ENCODE results near the gene FCGR3B. TPM values are rescaled to one million over a fixed set of nuclear protein-coding genes. Genes with fewer than 3 reads are reported as not detected.
"Not testable (repeated sequence)": the region's sequence is repeated elsewhere in the genome, so short reads cannot be mapped to it uniquely, and the experiment has no call there.

FCGR3B gene
- total RNA-seq, 1 experiment from 2014 or later = not detected

DNA sequence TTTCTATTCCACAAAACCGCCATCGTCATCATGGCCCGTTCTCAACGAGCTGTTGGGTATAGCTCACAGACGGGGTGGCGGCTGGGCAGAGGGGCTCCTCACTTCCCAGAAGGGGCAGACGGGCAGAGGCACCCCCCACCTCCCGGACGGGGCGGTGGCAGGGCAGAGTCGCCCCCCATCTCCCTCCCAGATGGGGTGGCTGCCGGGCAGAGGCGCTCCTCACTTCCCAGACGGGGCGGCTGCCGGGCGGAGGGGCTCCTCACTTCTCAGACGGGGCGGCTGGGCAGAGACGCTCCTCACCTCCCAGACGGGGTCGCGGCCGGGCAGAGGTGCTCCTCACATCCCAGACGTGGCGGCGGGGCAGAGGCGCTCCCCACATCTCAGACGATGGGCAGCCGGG, 14.6 kb downstream of the FCGR3B start:
- H3K36me3 ChIP-seq (ENCODE audit: control insufficient read depth, insufficient read depth, low read length); H3K4me3 ChIP-seq (ENCODE audit: low read depth in 2 of 2, low read length in 2 of 2); in situ Hi-C loops (cut with HindIII; ENCODE audit: low pct_unique_long_range_greater_than_20kb, low sequenced_read_pairs); POLR2A ChIA-PET; CTCF ChIA-PET; DNase-seq (ENCODE audit: low read depth, low spot score); H3K9me3 ChIP-seq (ENCODE audit: control insufficient read depth, insufficient read depth, low read depth, low read length); H3K27ac ChIP-seq (ENCODE audit: low read length); BruUV-seq (replicated peaks); ATAC-seq; H3K27me3 ChIP-seq (ENCODE audit: control insufficient read depth, insufficient read depth, low read length); intact Hi-C loops (cut with micrococcal nuclease; ENCODE audit: unreplicated experiment); H3K4me1 ChIP-seq (ENCODE audit: control insufficient read depth, insufficient read depth, low read length): not testable (repeated sequence)

DNA sequence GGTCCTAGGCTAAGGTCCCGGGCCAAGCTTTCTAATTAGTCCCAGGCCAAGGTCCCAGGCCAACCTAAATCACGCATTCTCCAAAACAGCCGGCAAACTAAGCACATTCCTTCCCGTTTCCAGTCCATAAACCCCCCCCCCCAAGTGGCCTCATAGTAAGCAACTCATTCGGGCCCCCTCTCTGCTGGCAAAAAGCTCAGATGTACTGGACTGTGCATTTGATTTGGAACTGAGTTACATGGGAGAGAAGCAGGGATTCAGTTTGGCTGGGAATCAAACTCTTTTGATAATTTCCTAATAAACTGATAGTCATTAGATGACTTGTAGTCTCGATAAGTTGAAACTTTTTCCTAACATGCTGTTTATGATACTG, 17.8 kb downstream of the FCGR3B start:
- H3K4me3 ChIP-seq (ENCODE audit: low read depth in 2 of 2, low read length in 2 of 2) = peak overlapping the region; percentile 34 to 48
- H3K4me1 ChIP-seq (ENCODE audit: control insufficient read depth, insufficient read depth, low read length); POLR2A ChIA-PET; CTCF ChIA-PET; DNase-seq (ENCODE audit: low read depth, low spot score); H3K27me3 ChIP-seq (ENCODE audit: control insufficient read depth, insufficient read depth, low read length); H3K27ac ChIP-seq (ENCODE audit: low read length); H3K36me3 ChIP-seq (ENCODE audit: control insufficient read depth, insufficient read depth, low read length); BruUV-seq (replicated peaks); ATAC-seq; H3K9me3 ChIP-seq (ENCODE audit: control insufficient read depth, insufficient read depth, low read depth, low read length); in situ Hi-C loops (cut with HindIII; ENCODE audit: low pct_unique_long_range_greater_than_20kb, low sequenced_read_pairs); intact Hi-C loops (cut with micrococcal nuclease; ENCODE audit: unreplicated experiment): not testable (repeated sequence)

DNA sequence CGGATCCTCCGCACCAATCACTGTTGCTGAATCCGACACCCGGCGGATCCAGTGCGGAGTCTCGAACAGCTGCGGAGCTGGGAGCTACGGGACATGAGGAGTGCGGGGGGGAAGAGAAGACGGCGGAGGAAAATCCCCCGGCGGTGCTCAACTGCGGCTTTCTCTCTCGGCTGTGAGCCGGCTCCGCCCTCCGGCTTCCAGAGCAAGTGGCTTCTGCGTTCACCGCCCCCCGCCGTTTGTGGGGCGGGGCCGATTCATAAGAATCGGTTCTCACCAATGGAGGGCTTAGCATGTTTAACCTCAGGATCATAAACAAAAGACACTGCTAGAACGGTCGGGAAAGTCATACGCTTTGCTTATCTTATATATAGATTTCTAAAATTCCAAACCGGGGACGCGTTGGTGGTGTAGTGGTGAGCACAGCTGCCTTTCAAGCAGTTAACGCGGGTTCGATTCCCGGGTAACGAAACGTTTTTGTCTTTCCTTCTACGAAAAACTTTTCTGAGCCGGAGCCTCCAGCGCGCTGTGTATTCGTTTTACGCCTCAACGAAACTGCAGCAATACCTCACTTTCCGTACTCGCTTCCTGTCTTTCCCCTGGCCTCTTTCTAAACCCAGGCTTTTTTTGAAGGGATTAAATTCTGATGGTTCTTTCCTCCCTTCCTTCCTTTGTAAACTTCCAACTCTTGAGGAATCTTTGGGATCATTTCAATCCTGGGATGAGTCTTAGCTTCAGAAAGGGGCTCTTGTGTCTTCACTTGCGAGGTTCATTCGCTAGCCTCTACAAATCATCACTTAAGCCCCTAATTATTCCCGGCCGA, 18.4 kb downstream of the FCGR3B start:
- intact Hi-C loops (cut with micrococcal nuclease; ENCODE audit: unreplicated experiment); H3K9me3 ChIP-seq (ENCODE audit: control insufficient read depth, insufficient read depth, low read depth, low read length); H3K36me3 ChIP-seq (ENCODE audit: control insufficient read depth, insufficient read depth, low read length); BruUV-seq (replicated peaks); H3K27ac ChIP-seq (ENCODE audit: low read length); in situ Hi-C loops (cut with HindIII; ENCODE audit: low pct_unique_long_range_greater_than_20kb, low sequenced_read_pairs); H3K27me3 ChIP-seq (ENCODE audit: control insufficient read depth, insufficient read depth, low read length); POLR2A ChIA-PET; H3K4me1 ChIP-seq (ENCODE audit: control insufficient read depth, insufficient read depth, low read length): not testable (repeated sequence)
- DNase-seq (ENCODE audit: low read depth, low spot score) (peak; percentile 74), ATAC-seq (peak; percentile 88)
- H3K4me3 ChIP-seq (ENCODE audit: low read depth in 2 of 2, low read length in 2 of 2) = peak overlapping the region; percentile 48 to 57
- CTCF ChIA-PET = interaction anchor here (0.6 kb wide), 1 partner anchor 128 kb away, joined by 3 read pairs; no protein-coding TSS in a partner anchor

- H3K36me3 ChIP-seq (ENCODE audit: control insufficient read depth, insufficient read depth, low read length); DNase-seq (ENCODE audit: low read depth, low spot score); H3K27ac ChIP-seq (ENCODE audit: low read length); CTCF ChIA-PET; intact Hi-C loops (cut with micrococcal nuclease; ENCODE audit: unreplicated experiment); H3K4me1 ChIP-seq (ENCODE audit: control insufficient read depth, insufficient read depth, low read length); H3K27me3 ChIP-seq (ENCODE audit: control insufficient read depth, insufficient read depth, low read length); in situ Hi-C loops (cut with HindIII; ENCODE audit: low pct_unique_long_range_greater_than_20kb, low sequenced_read_pairs); BruUV-seq (replicated peaks); H3K9me3 ChIP-seq (ENCODE audit: control insufficient read depth, insufficient read depth, low read depth, low read length): not testable (repeated sequence)
- peak; percentile 51 for ATAC-seq
- POLR2A ChIA-PET = interaction anchor here (0.6 kb wide), 1 partner anchor 107 kb away, joined by 10 read pairs; no protein-coding TSS in a partner anchor
- H3K4me3 ChIP-seq (ENCODE audit: low read depth in 2 of 2, low read length in 2 of 2) = peak overlapping the region; percentile 48 to 57
These were observed 19.1 kb downstream of the FCGR3B start for GRCh38 chr1:161611866-161612321.

DNA sequence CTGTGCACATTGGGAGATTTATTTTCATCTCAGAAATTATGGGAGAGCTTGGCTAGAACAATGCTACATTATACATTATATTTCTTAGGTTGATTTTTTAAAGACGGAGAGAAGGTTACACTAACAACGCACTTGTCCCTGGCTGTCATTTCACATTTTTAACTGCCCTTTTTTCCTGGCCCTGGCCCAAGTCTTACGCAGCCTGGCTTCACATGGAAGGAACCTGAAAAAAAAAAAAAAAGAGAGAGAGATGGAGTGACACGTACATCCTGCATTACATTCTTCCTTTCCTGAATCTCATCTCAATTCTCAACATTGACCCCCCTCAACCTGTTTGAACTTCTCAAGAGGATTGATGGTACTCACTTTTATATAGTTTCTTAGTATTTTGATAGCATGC, 20.8 kb downstream of the FCGR3B start:
- BruUV-seq (replicated peaks); H3K27me3 ChIP-seq (ENCODE audit: control insufficient read depth, insufficient read depth, low read length); POLR2A ChIA-PET; DNase-seq (ENCODE audit: low read depth, low spot score); CTCF ChIA-PET; H3K4me3 ChIP-seq (ENCODE audit: low read depth in 2 of 2, low read length in 2 of 2); H3K9me3 ChIP-seq (ENCODE audit: control insufficient read depth, insufficient read depth, low read depth, low read length); in situ Hi-C loops (cut with HindIII; ENCODE audit: low pct_unique_long_range_greater_than_20kb, low sequenced_read_pairs); H3K36me3 ChIP-seq (ENCODE audit: control insufficient read depth, insufficient read depth, low read length); H3K4me1 ChIP-seq (ENCODE audit: control insufficient read depth, insufficient read depth, low read length); H3K27ac ChIP-seq (ENCODE audit: low read length); intact Hi-C loops (cut with micrococcal nuclease; ENCODE audit: unreplicated experiment); ATAC-seq: not testable (repeated sequence)

DNA sequence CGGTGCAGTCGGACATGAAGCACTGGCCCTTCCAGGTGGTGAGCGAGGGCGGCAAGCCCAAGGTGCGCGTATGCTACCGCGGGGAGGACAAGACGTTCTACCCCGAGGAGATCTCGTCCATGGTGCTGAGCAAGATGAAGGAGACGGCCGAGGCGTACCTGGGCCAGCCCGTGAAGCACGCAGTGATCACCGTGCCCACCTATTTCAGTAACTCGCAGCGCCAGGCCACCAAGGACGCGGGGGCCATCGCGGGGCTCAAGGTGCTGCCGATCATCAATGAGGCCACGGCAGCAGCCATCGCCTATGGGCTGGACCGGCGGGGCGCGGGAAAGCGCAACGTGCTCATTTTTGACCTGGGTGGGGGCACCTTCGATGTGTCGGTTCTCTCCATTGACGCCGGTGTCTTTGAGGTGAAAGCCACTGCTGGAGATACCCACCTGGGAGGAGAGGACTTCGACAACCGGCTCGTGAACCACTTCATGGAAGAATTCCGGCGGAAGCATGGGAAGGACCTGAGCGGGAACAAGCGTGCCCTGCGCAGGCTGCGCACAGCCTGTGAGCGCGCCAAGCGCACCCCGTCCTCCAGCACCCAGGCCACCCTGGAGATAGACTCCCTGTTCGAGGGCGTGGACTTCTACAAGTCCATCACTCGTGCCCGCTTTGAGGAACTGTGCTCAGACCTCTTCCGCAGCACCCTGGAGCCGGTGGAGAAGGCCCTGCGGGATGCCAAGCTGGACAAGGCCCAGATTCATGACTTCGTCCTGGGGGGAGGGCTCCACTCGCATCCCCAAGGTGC, 24.2 kb downstream of the FCGR3B start:
- DNase-seq (ENCODE audit: low read depth, low spot score); in situ Hi-C loops (cut with HindIII; ENCODE audit: low pct_unique_long_range_greater_than_20kb, low sequenced_read_pairs); H3K4me1 ChIP-seq (ENCODE audit: control insufficient read depth, insufficient read depth, low read length); H3K27ac ChIP-seq (ENCODE audit: low read length); CTCF ChIA-PET; intact Hi-C loops (cut with micrococcal nuclease; ENCODE audit: unreplicated experiment); POLR2A ChIA-PET; H3K27me3 ChIP-seq (ENCODE audit: control insufficient read depth, insufficient read depth, low read length); ATAC-seq; BruUV-seq (replicated peaks); H3K4me3 ChIP-seq (ENCODE audit: low read depth in 2 of 2, low read length in 2 of 2); H3K9me3 ChIP-seq (ENCODE audit: control insufficient read depth, insufficient read depth, low read depth, low read length); H3K36me3 ChIP-seq (ENCODE audit: control insufficient read depth, insufficient read depth, low read length): not testable (repeated sequence)

- DNase-seq (ENCODE audit: low read depth, low spot score); in situ Hi-C loops (cut with HindIII; ENCODE audit: low pct_unique_long_range_greater_than_20kb, low sequenced_read_pairs); H3K36me3 ChIP-seq (ENCODE audit: control insufficient read depth, insufficient read depth, low read length); BruUV-seq (replicated peaks); intact Hi-C loops (cut with micrococcal nuclease; ENCODE audit: unreplicated experiment); H3K9me3 ChIP-seq (ENCODE audit: control insufficient read depth, insufficient read depth, low read depth, low read length); H3K27me3 ChIP-seq (ENCODE audit: control insufficient read depth, insufficient read depth, low read length); H3K4me1 ChIP-seq (ENCODE audit: control insufficient read depth, insufficient read depth, low read length); POLR2A ChIA-PET; H3K27ac ChIP-seq (ENCODE audit: low read length); H3K4me3 ChIP-seq (ENCODE audit: low read depth in 2 of 2, low read length in 2 of 2); CTCF ChIA-PET: not testable (repeated sequence)
- ATAC-seq = peak; percentile 94
These were observed 25.0 kb downstream of the FCGR3B start for GRCh38 chr1:161605762-161606540.

All from Panc1 (cell line).